ENCODE measurements around the gene NEXN. TPM values are rescaled to one million over a fixed set of nuclear protein-coding genes. Genes with fewer than 3 reads are reported as not detected.
"Not testable (repeated sequence)": the region's sequence is repeated elsewhere in the genome, so short reads cannot be mapped to it uniquely, and the experiment has no call there.

The NEXN gene
- total RNA-seq, 2 donors from 2014 or later, result 111 to 202 TPM

DNA sequence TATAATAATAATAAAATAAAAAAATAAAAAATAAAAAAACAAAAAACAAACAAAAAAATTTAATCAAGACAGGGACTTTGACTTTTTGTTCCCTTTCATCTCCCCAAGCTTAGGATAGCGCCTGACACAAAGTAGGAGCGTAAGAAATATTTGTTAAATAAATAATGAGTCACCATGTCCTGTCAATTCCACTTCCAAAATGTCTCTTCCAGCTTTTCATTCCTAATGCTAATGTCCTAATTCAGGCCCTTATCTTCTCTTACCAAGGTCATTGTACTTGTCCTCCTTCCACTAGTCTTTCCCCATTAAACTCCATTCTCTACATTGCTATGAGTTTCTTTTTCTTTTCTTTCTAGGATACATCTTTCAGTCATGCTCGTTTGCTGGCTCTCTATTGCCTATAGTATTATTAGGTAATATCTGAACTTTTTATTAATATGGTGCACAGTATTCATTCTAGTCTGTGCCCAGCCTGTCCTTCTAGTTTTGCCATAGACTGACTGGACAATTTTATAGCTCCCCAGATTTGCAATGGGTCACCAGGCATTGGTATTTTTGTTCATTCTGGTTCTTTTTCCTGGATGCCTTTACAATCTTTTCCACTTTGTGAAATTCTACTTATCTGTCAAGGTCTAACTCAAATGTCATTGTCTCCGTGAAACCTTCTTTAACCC is 11.4 kb downstream of the NEXN start:
- intact Hi-C loops (cut with DNase I), result no loop called here
- DNase-seq (ENCODE audit: low spot score), result no peak

GRCh38 chr1:77900687-77901293 is 12.4 kb downstream of the NEXN start:
- intact Hi-C loops (cut with DNase I), result no loop called here
- DNase-seq (ENCODE audit: low spot score), result no peak

GRCh38 chr1:77905603-77906002 is 17.2 kb downstream of the NEXN start:
- intact Hi-C loops (cut with DNase I), result no loop called here
- no peak for DNase-seq (ENCODE audit: low spot score)

- no peak for DNase-seq (ENCODE audit: low spot score)
- intact Hi-C loops (cut with DNase I), result no loop called here
Observed at GRCh38 chr1:77906019-77906545, 17.7 kb downstream of the NEXN start.

DNA sequence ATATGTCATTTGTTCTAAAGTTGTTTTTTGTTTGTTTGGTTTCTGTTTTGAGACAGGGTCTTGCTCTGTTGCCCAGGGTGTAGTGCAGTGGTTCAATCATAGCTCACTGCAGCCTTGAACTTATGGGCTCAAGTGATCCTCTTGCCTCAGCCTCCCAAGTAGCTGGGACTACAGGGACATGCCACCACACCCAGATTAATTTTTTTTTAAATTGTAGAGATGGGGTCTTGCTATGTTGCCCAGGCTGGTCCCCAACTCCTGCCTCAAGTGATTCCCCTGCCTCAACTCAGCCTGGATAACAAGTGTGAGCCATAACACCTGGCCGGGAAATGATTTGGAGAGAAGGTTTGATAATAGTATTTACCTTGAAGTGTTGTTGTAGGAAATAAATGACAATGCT is 18.2 kb downstream of the NEXN start:
- DNase-seq (ENCODE audit: low spot score), result no peak
- intact Hi-C loops (cut with DNase I), result no loop called here

DNA sequence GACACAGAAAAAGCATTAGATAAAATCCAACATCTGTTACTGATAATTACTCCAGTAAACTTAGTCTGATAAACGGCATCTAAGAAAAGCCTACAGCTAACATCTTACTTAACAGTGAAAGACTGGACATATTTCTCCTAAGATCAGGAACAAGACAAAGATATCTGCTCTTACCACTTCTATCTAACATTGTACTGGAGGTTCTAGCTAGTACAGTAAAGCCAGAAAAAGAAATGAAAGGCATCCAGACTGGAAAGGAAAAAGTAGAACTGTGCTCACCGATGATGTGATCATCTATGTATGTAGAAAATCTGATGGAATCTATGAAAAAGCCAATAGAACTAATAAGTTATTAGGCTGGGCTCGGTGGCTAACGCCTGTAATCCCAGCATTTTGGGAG is 21.7 kb downstream of the NEXN start:
- intact Hi-C loops (cut with DNase I), result no loop called here
- DNase-seq (ENCODE audit: low spot score), result no peak

- DNase-seq (ENCODE audit: low spot score); intact Hi-C loops (cut with DNase I): not testable (repeated sequence)
Observed at GRCh38 chr1:77918918-77919317, 30.5 kb downstream of the NEXN start.

- no peak for DNase-seq (ENCODE audit: low spot score)
- intact Hi-C loops (cut with DNase I), result no loop called here
Observed at GRCh38 chr1:77925518-77925917, 37.1 kb downstream of the NEXN start.

DNA sequence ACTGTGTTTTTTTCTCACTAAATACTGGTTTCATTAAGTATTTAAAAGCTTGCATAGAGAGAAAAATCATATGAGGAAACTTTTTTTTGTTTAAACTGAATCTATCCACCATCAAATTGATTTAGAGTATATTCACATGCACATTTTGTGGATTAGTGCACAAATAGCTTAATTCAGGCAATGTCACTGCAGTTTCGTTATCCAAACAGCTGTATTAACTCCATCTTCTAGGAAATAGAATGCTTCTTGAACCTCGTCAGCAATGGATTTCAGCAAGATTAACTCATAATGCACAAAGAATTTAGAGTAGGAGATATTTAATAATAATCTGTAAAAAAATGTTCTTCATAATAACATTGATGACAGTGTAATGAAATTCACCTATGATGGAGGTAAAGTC is 37.5 kb downstream of the NEXN start:
- DNase-seq (ENCODE audit: low spot score), result no peak
- intact Hi-C loops (cut with DNase I), result no loop called here

GRCh38 chr1:77926561-77927357 is 38.3 kb downstream of the NEXN start:
- intact Hi-C loops (cut with DNase I), result no loop called here
- DNase-seq (ENCODE audit: low spot score), result no peak

- intact Hi-C loops (cut with DNase I), result no loop called here
- no peak for DNase-seq (ENCODE audit: low spot score)
Observed at GRCh38 chr1:77927414-77927813, 39.0 kb downstream of the NEXN start.

GRCh38 chr1:77929806-77930205 is 41.4 kb downstream of the NEXN start:
- intact Hi-C loops (cut with DNase I), result no loop called here

GRCh38 chr1:77938651-77939050 is 50.2 kb downstream of the NEXN start:
- intact Hi-C loops (cut with DNase I), result no loop called here

More at GRCh38 chr1:77929806-77930205, 41.4 kb downstream of the NEXN start:
- DNase-seq (ENCODE audit: low spot score), result no peak

DNA sequence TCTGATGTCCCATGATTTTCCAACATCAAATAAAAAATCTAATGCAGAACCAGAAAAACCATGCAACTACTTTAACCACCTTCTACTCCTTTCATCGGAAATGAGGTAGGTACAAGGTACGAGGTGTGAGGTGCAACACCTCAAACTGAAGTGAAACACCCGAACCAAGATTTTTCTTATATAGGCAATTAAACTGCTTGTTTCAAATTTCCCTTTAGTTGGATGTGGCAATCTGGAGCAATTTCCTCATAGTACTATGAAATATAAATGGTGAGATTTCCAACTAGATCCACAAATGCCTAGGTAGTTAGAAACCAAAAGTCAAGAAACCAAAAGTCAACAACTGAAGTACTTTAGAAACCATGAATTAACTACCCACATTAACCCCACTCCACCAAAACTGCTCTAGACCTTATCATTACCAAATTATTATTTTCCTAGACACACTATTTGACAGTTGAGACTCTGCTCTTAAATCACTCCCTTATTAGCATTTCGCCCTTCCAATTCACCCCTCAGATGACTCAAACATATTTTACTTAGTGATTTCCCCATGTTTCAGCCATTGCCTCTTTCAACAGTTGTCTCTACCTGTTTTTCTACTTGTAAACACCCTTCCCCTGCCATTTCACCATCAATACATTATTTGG is 52.6 kb downstream of the NEXN start:
- no peak for DNase-seq (ENCODE audit: low spot score)
- intact Hi-C loops (cut with DNase I), result no loop called here

More at GRCh38 chr1:77938651-77939050, 50.2 kb downstream of the NEXN start:
- DNase-seq (ENCODE audit: low spot score), result no peak

DNA sequence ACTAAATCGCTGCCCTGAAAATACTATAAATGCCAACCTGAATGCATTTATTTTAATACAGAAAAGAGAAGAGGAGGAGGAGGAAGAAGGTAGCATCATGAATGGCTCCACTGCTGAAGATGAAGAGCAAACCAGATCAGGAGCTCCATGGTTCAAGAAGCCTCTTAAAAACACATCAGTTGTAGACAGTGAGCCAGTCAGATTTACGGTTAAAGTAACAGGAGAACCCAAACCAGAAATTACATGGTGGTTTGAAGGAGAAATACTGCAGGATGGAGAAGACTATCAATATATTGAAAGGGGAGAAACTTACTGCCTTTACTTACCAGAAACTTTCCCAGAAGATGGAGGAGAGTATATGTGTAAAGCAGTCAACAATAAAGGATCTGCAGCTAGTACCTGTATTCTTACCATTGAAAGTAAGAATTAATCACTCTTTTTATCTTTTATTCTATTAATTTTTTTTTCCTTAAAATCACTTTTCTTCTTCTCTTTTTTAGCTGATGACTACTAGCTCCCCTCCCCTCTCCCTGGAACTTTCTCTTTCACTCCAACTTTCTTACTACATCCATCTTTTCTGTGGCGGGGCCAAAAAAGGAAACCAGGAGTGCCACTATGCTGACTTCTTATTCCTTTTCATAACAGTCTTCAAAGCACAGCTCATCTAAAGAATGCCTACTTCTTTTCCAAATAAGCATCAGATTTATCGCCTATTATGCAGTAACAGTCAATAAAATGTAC is 54.1 kb downstream of the NEXN start:
- intact Hi-C loops (cut with DNase I), result no loop called here
- no peak for DNase-seq (ENCODE audit: low spot score)

DNA sequence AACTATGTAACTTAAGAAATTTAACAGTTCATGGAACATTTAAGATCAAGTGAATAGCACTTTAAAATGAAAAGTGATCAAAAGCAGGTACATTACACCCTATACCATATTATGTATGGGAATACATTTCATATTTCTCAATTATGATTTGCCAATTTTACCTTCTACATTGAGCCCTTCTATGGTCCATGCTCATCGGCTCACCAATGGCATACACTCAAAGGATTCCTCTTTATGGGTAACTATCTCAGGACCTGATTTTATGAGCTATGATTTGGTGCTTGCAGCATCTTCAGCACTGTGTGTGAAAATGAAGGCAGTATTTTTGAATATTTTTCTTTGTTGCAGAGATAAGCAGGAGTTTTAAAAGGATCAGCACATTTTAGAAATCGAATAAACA is 56.9 kb downstream of the NEXN start:
- intact Hi-C loops (cut with DNase I), result no loop called here
- DNase-seq (ENCODE audit: low spot score), result no peak

GRCh38 chr1:77948841-77949424 is 60.5 kb downstream of the NEXN start:
- intact Hi-C loops (cut with DNase I), result no loop called here
- DNase-seq (ENCODE audit: low spot score), result no peak

- DNase-seq (ENCODE audit: low spot score), result no peak
- intact Hi-C loops (cut with DNase I), result loop anchor here in 1 of 2 donors (10.0 kb wide), 1 partner anchor 226 kb away; no protein-coding TSS in a partner anchor
Observed at GRCh38 chr1:77950873-77951272, 62.4 kb downstream of the NEXN start.

- intact Hi-C loops (cut with DNase I), result loop anchor here in 1 of 2 donors (10.0 kb wide), 1 partner anchor 227 kb away; no protein-coding TSS in a partner anchor
- no peak for DNase-seq (ENCODE audit: low spot score)
Observed at GRCh38 chr1:77951328-77951727, 62.9 kb downstream of the NEXN start.
